SU-DHL-6 (cell line): Measurements from ENCODE around the gene SCAF1.

ENCODE experiments used
- H2AFZ ChIP-seq: fragments of 200-600 bp; sonication (generic); 2 replicates; pipeline ENCODE4 v1.6.1; 2014; ENCODE audit warnings: low read depth, mild to moderate bottlenecking, moderate library complexity, mixed read lengths, antibody characterized with exemption, low read length; ENCODE audit not compliant: severe bottlenecking
- H3F3A ChIP-seq: fragments of 200-600 bp; shearing (Covaris generic); 2 replicates; pipeline ENCODE4 v1.6.0; 2016; ENCODE audit warnings: antibody characterized with exemption, mild to moderate bottlenecking; ENCODE audit not compliant: insufficient read depth
- H3K27ac ChIP-seq: fragments of 200-600 bp; sonication (generic); 2 replicates; pipeline ENCODE4 v1.5.1; 2016; ENCODE audit warnings: low read depth, mild to moderate bottlenecking, low read length, moderate library complexity, mixed read lengths
- H3K27me3 ChIP-seq: fragments of 200-600 bp; sonication (generic), shearing (Covaris generic); 2 replicates; pipeline ENCODE4 v1.6.0; 2014; ENCODE audit warnings: mild to moderate bottlenecking, low read length
- H3K36me3 ChIP-seq: fragments of 200-600 bp; sonication (generic); 2 replicates; pipeline ENCODE4 v1.6.1; 2014; ENCODE audit warnings: mild to moderate bottlenecking, low read length, mixed read lengths
- H3K4me2 ChIP-seq: fragments of 300-600, 200-600 bp; shearing (Covaris generic), sonication (generic); 2 replicates; pipeline ENCODE4 v1.6.0; 2014; ENCODE audit warnings: low read length, low read depth, mild to moderate bottlenecking; ENCODE audit not compliant: poor library complexity, severe bottlenecking
- H3K4me3 ChIP-seq: fragments of 200-600 bp; sonication (generic); 2 replicates; pipeline ENCODE4 v1.5.1; 2014; ENCODE audit warnings: antibody characterized with exemption, low read length, mild to moderate bottlenecking, mixed read lengths; ENCODE audit not compliant: insufficient read depth, poor library complexity, severe bottlenecking
- H3K79me2 ChIP-seq: fragments of 200-600 bp; sonication (generic); 2 replicates; pipeline ENCODE4 v1.6.1; 2014; ENCODE audit warnings: mild to moderate bottlenecking, low read length, moderate library complexity; ENCODE audit not compliant: insufficient read depth
- H3K9ac ChIP-seq: fragments of 200-600 bp; sonication (generic); 2 replicates; pipeline ENCODE4 v1.7.0; 2014; ENCODE audit warnings: mild to moderate bottlenecking, low read length
- H3K9me2 ChIP-seq: fragments of 200-600 bp; sonication (generic); replicated peaks from 2 replicates; pipeline ENCODE4 v1.6.1; 2014; ENCODE audit warnings: low read length; ENCODE audit not compliant: insufficient read depth
- H3K9me3 ChIP-seq: fragments of 200-600 bp; sonication (generic); 2 replicates; pipeline ENCODE4 v1.6.1; 2014; ENCODE audit warnings: low read length, mixed read lengths; ENCODE audit not compliant: insufficient read depth
- H4K20me1 ChIP-seq: fragments of 200-600 bp; sonication (generic); 2 replicates; pipeline ENCODE4 v1.6.1; 2014; ENCODE audit warnings: low read depth, mild to moderate bottlenecking, antibody characterized with exemption, low read length, moderate library complexity, mixed read lengths
- CTCF ChIP-seq: fragments of 200-600 bp; sonication (generic); IDR thresholded peaks from one replicate; pipeline ENCODE4 v1.5.1; 2017; ENCODE audit warnings: antibody characterized with exemption, mild to moderate bottlenecking, low read length, moderate library complexity; ENCODE audit not compliant: insufficient read depth, poor library complexity, severe bottlenecking
- EZH2phosphoT487 ChIP-seq: fragments of 200-600 bp; sonication (generic), shearing (Covaris generic); conservative IDR thresholded peaks from 2 replicates; pipeline ENCODE4 v1.6.1; 2018; ENCODE audit warnings: mild to moderate bottlenecking, antibody characterized with exemption, low read length, moderate library complexity, mixed read lengths

Gene SCAF1

GRCh38 chr19:49629659-49630058 lies 12.3 kb upstream of the SCAF1 start:
- Histone ChIP-seq H3F3A (no peaks in the 10 kb centered on the region), H3K79me2 (no peaks in the 10 kb centered on the region), H4K20me1 (no peaks in the 10 kb centered on the region), H3K4me2 (no peak overlapping the region), H3K4me3 (no peak overlapping the region), H3K36me3 (no peaks in the 10 kb centered on the region), H3K27me3 (no peaks in the 10 kb centered on the region), H3K9me2 (no peaks in the 10 kb centered on the region), H3K9ac (no peak overlapping the region), H2AFZ (no peak overlapping the region), H3K27ac (no peak overlapping the region), H3K9me3 (no peaks in the 10 kb centered on the region)
- TF ChIP-seq CTCF (no peak), EZH2phosphoT487 (no peak)

GRCh38 chr19:49631014-49631588 lies 10.9 kb upstream of the SCAF1 start:
- TF ChIP-seq CTCF (no peak), EZH2phosphoT487 (no peak)
- Histone ChIP-seq H3K36me3 (no peaks in the 10 kb centered on the region), H3K79me2 (no peaks in the 10 kb centered on the region), H3K27me3 (no peaks in the 10 kb centered on the region), H3K9ac (no peak overlapping the region), H3K4me2 (no peak overlapping the region), H3F3A (no peaks in the 10 kb centered on the region), H3K9me3 (no peaks in the 10 kb centered on the region), H3K9me2 (no peaks in the 10 kb centered on the region), H3K4me3 (no peak overlapping the region), H4K20me1 (no peaks in the 10 kb centered on the region), H3K27ac (no peak overlapping the region), H2AFZ (no peak overlapping the region)

GRCh38 chr19:49631610-49632192 lies 10.3 kb upstream of the SCAF1 start:
- H3K79me2 ChIP-seq, result no peaks in the 10 kb centered on the region
- no peaks in the 10 kb centered on the region for H4K20me1 ChIP-seq
- no peaks in the 10 kb centered on the region for H3K27me3 ChIP-seq
- no peak overlapping the region for H3K9ac ChIP-seq
- no peak overlapping the region for H2AFZ ChIP-seq
- H3K36me3 ChIP-seq, result no peaks in the 10 kb centered on the region
- no peaks in the 10 kb centered on the region for H3K9me2 ChIP-seq
- no peaks in the 10 kb centered on the region for H3K9me3 ChIP-seq
- H3K27ac ChIP-seq, result no peak overlapping the region
- H3F3A ChIP-seq, result no peaks in the 10 kb centered on the region
- no peak overlapping the region for H3K4me2 ChIP-seq
- no peak overlapping the region for H3K4me3 ChIP-seq
- TF ChIP-seq EZH2phosphoT487 (no peak), CTCF (no peak)
